CD4-positive, CD25-positive, alpha-beta regulatory T cell (primary cell): ENCODE measurements around the gene RAP2B. TPM values are rescaled to one million over a fixed set of nuclear protein-coding genes. Genes with fewer than 3 reads are reported as not detected.
"Not testable (repeated sequence)": the region's sequence is repeated elsewhere in the genome, so short reads cannot be mapped to it uniquely, and the experiment has no call there.

ENCODE experiments used
- ATAC-seq, 2 donors: fragments of 150-1000 bp; cut with Tn5 transposase; one replicate each; pipeline ENCODE4 v1.10.0; 2021; ENCODE audit warnings: low read depth in 2 of 2, moderate number of reproducible peaks in 2 of 2, moderate library complexity in 1 of 2
- DNase-seq, 3 donors: peaks; one replicate each; pipeline versions ENCODE4 v3.0.0 to v3.0.0-alpha.2; 2012 to 2022; ENCODE audit warnings: mixed read lengths in 1 of 3
- H3K27ac ChIP-seq: one replicate; pipeline ENCODE4 v1.7.0; 2013; ENCODE audit warnings: mild to moderate bottlenecking, low read length; ENCODE audit not compliant: insufficient read depth, poor library complexity, severe bottlenecking
- H3K27me3 ChIP-seq: one replicate; pipeline ENCODE4 v1.7.0; 2013; ENCODE audit warnings: low read length; ENCODE audit not compliant: control insufficient read depth, insufficient read depth
- H3K36me3 ChIP-seq: one replicate; pipeline ENCODE4 v1.7.0; 2013; ENCODE audit warnings: mild to moderate bottlenecking, low read length, moderate library complexity; ENCODE audit not compliant: control insufficient read depth, insufficient read depth
- H3K4me1 ChIP-seq: 2 replicates; pipeline ENCODE4 v1.7.0; 2013; ENCODE audit warnings: mild to moderate bottlenecking, low read length; ENCODE audit not compliant: insufficient read depth, control insufficient read depth, poor library complexity, severe bottlenecking
- H3K4me3 ChIP-seq: one replicate; pipeline ENCODE4 v1.7.0; 2013; ENCODE audit warnings: low read depth, mild to moderate bottlenecking, low read length, moderate library complexity
- H3K9me3 ChIP-seq, 2 experiments: 1 replicate in 1 of 2; 2 replicates in 1 of 2; pipeline ENCODE4 v1.7.0; 2013; ENCODE audit warnings: low read length in 2 of 2, mild to moderate bottlenecking in 1 of 2, moderate library complexity in 1 of 2; ENCODE audit not compliant: control insufficient read depth in 2 of 2
- H3K27ac Mint-ChIP-seq, 3 donors: one replicate each; pipeline ENCODE4 v1.8.0; 2020 to 2022; ENCODE audit warnings: mild to moderate bottlenecking in 3 of 3, mixed read lengths in 3 of 3, moderate library complexity in 2 of 3
- H3K27me3 Mint-ChIP-seq: one replicate; pipeline ENCODE4 v1.8.0; 2022; ENCODE audit warnings: mild to moderate bottlenecking, mixed read lengths
- H3K36me3 Mint-ChIP-seq: one replicate; pipeline ENCODE4 v1.8.0; 2020; ENCODE audit warnings: mixed read lengths
- H3K4me1 Mint-ChIP-seq, 4 donors: one replicate each; pipeline ENCODE4 v1.8.0; 2020 to 2022; ENCODE audit warnings: mixed read lengths in 4 of 4, mild to moderate bottlenecking in 1 of 4
- H3K4me3 Mint-ChIP-seq, 4 donors: one replicate each; pipeline ENCODE4 v1.8.0; 2020 to 2022; ENCODE audit warnings: mild to moderate bottlenecking in 4 of 4, mixed read lengths in 4 of 4, moderate library complexity in 3 of 4
- H3K9me3 Mint-ChIP-seq, 7 donors: one replicate each; pipeline ENCODE4 v1.8.0; 2020 to 2022; ENCODE audit warnings: mixed read lengths in 7 of 7, mild to moderate bottlenecking in 3 of 7, moderate library complexity in 2 of 7
- polyA plus RNA-seq, 4 donors: library from polyadenylated mRNA; unstranded; fragments of 300-500 nt; fragmentation: Illumina TruSeq; gene quantifications; one replicate each; pipeline ENCODE4 v1.2.3, GENCODE V29; 2021
- total RNA-seq: library from RNA; stranded (reverse); gene quantifications from one replicate; pipeline ENCODE4 v1.2.3, GENCODE V29; 2022

The RAP2B gene
- total and polyA plus RNA-seq, 5 donors from 2014 or later: 17.3 to 19.9 (median 18.8) TPM

DNA sequence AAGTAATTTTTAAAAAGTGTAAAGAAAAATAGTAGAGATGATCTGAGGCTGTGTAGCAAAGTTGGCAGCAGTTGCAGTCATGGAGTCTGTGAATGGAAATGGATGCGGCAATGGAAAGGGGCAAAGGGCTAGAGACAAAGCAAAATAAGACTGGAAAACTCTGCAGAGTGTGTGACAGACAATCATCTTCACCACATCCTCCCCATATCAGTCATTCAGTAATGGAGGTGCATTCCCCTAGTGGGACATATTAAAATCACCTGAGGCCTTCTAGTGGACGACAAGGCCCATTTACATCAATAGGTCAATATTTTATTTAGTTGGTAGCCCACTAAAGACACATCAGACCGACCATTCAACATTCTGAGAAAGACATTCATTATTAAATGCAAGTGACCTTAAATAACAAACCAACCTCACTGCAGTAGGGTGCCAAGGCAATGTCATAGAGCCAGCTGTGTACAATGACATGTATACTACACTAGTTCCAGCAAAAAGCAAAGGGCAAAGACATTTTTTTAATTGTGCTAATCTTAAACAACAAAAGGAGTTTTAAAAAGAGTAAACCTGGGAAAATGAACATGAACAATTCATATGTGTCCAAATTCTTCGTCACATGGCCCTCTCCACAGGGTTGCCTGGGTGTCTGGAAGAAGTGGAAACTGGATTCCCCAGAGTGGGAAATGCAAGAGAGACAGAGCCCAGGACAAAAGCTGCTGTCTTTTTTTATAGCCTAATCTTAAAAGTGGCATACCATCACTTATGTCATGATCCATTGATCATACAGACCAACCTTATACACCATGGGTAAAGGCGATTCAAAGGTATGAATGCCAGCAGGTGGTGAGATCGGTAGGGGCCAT is 15.6 kb upstream of the RAP2B start:
- H3K9me3 Mint-ChIP-seq: peaks cover 0 to 2% (median 0%) of the 10 kb centered on the region in 7 donors
- H3K27me3 ChIP-seq: no peaks in the 10 kb centered on the region
- no peak overlapping the region for H3K4me3 Mint-ChIP-seq
- no peak overlapping the region for H3K27ac Mint-ChIP-seq
- no peak overlapping the region for H3K27ac ChIP-seq
- H3K36me3 Mint-ChIP-seq: no peaks in the 10 kb centered on the region
- DNase-seq (no peak), ATAC-seq (no peak)
- H3K4me1 Mint-ChIP-seq: peaks cover 2 to 11% (median 3%) of the 10 kb centered on the region in 4 donors
- H3K4me1 ChIP-seq: no peaks in the 10 kb centered on the region
- H3K4me3 ChIP-seq: no peak overlapping the region
- no peaks in the 10 kb centered on the region for H3K27me3 Mint-ChIP-seq
- H3K36me3 ChIP-seq: no peaks in the 10 kb centered on the region
- H3K9me3 ChIP-seq: no peaks in the 10 kb centered on the region

DNA sequence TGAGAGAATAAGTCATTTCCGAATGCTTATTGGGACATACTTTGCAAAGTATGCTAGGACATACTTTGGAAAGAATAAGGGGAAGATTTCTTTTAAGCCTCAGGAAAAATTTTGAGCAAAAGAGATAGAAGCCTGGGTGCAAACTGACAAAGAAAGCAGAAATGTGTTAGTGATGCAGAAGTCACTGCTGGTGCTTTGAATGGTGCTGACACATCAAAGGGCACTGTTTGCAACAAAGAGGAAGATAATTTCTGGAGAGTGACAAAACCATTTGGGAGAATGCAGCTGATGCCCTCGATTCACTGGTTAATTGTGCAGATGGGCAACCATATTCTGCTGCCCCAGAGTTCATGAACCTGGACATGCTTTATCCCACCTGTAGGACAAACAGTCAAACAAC is 11.0 kb upstream of the RAP2B start:
- ATAC-seq (no peak), DNase-seq (no peak)
- no peaks in the 10 kb centered on the region for H3K27me3 ChIP-seq
- H3K4me3 ChIP-seq: no peak overlapping the region
- Mint-ChIP-seq H3K27me3 (no peaks in the 10 kb centered on the region), H3K4me3 (no peak overlapping the region), H3K27ac (no peak overlapping the region), H3K4me1 (no peaks in the 10 kb centered on the region), H3K36me3 (no peaks in the 10 kb centered on the region), H3K9me3 (peaks cover 0 to 2% (median 0%) of the 10 kb centered on the region in 7 donors)
- H3K27ac ChIP-seq: no peak overlapping the region
- no peaks in the 10 kb centered on the region for H3K4me1 ChIP-seq
- no peaks in the 10 kb centered on the region for H3K9me3 ChIP-seq
- H3K36me3 ChIP-seq: no peaks in the 10 kb centered on the region

DNA sequence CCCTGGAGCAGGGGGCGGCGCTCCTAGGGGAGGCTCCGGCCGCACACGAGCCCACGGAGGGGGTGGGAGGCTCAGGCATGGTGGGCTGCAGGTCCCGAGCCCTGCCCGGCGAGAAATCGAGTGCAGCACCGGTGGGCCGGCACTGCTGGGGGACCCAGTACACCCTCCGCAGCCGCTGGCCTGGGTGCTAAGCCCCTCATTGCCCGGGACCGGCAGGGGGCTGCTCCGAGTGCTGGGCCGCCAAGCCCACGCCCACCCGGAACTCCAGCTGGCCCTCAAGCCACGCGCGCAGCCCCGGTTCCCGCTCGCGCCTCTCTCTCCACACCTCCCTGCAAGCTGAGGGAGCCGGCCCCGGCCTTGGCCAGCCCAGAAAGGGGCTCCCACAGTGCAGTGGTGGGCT is 6.2 kb upstream of the RAP2B start:
- H3K27me3 Mint-ChIP-seq, H3K9me3 ChIP-seq, H3K4me3 ChIP-seq, H3K36me3 Mint-ChIP-seq, H3K27ac Mint-ChIP-seq, H3K4me1 ChIP-seq, ATAC-seq, H3K4me3 Mint-ChIP-seq, H3K36me3 ChIP-seq, H3K27ac ChIP-seq, H3K27me3 ChIP-seq, H3K9me3 Mint-ChIP-seq, DNase-seq: not testable (repeated sequence)
- H3K4me1 Mint-ChIP-seq: peaks cover 0 to 11% (median under 1%) of the 10 kb centered on the region in 4 donors

DNA sequence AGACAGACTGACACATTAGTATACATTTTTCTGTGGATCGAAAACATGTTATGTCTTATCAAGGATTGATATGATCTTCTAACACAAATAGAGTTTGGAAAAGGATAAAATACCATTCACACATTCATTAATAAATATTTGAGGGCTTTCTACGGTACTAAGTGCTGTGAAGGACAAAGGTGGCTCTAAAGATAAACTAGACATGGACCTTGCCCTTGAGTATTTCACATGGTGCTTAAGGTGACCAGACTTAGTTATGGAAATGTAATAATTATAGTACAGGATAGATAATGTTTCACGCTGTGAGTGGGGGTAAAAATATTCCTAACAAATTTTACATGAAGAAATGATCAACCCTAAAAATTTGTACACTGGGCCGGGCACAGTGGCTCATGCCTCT is 3.8 kb upstream of the RAP2B start:
- no peak for ATAC-seq
- no peaks in the 10 kb centered on the region for H3K36me3 ChIP-seq

DNA sequence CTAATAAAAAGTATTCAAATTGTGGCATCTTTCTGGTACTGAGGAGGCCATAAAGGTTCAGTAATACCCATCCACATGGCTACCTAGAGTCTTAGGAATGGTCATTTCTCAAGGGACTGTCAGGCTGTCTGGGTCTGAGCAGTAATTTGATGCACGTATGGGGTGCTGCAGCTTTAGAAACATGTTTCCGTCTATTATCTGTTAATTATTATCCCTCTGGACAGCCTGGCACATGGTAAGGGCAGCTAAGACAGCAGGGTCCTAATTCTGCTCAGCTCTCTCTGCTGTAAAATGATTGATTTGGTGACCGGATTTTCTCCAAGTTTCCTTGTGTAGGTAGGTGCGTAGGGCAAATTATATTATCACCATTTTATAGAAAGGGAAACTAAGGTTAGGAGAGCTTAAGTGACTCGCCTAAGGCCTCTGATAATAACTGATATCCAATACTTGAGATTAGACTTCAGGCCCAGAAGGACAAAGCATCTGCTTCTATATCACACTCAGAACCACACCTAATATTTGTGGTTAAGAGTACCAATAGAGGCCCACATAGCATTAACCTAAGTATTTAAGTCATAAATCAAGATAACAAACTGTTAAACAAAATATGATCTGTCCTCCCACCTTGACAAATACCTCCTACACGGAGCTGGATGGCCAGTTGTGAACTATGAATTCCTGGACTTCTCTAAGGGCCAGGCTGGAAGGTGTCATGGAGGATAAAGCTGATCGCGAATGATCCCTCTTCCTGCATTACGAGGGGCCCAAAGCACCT is 2.9 kb upstream of the RAP2B start:
- peaks cover 22% of the 10 kb centered on the region for H3K4me1 ChIP-seq
- Mint-ChIP-seq H3K9me3 (peaks cover 0 to 1% (median 0%) of the 10 kb centered on the region in 7 donors), H3K27ac (no peak overlapping the region), H3K4me3 (peak overlapping the region; percentile 75 to 100 (median 97)), H3K4me1 (peaks cover 0 to 20% (median 9%) of the 10 kb centered on the region in 4 donors), H3K27me3 (peaks cover 5% of the 10 kb centered on the region), H3K36me3 (no peaks in the 10 kb centered on the region)
- H3K36me3 ChIP-seq: no peaks in the 10 kb centered on the region
- H3K9me3 ChIP-seq: no peaks in the 10 kb centered on the region
- no peak overlapping the region for H3K27ac ChIP-seq
- H3K27me3 ChIP-seq: no peaks in the 10 kb centered on the region
- no peak for ATAC-seq
- no peak for DNase-seq
- H3K4me3 ChIP-seq: no peak overlapping the region

More for the DNA sequence above, 3.8 kb upstream of the RAP2B start:
- no peak overlapping the region for H3K4me3 ChIP-seq
- no peaks in the 10 kb centered on the region for H3K27me3 ChIP-seq
- no peak overlapping the region for H3K27ac ChIP-seq
- Mint-ChIP-seq H3K27ac (no peak overlapping the region), H3K4me3 (peak overlapping the region in 1 of 4 donors; percentile 27), H3K36me3 (no peaks in the 10 kb centered on the region), H3K27me3 (peaks cover 4% of the 10 kb centered on the region), H3K4me1 (peaks cover 0 to 13% (median 2%) of the 10 kb centered on the region in 4 donors), H3K9me3 (no peaks in the 10 kb centered on the region)
- no peaks in the 10 kb centered on the region for H3K9me3 ChIP-seq
- peaks cover 12% of the 10 kb centered on the region for H3K4me1 ChIP-seq
- DNase-seq: no peak

DNA sequence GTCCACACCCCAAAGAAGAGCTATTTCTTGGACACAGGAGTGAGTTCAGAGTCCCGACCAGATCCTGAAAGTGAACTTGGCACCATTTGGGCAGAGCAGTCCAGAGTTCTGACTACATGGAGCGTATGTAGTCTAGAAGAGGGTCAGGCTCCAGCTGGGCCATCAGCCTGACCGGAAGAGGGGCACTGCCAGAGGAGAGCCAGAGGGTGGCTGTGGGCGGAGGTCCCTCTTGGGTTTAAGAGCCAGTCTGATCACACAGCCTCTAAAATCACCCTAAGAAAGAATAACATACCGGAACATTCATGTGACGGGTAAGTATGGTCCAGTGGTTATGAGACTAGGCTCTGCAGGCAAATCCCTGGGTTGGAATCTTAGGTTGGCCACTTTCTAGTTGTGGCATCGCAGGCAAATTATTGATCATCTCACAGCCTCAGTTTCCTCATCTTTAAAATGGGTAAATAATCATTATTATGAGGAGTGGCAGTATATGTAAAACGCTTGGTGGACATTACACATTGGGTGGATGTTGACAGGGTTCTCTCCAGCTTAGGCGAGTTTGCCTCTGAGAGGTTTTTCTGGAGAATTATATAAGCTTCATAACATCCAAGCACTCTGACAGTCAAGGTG is 2.1 kb upstream of the RAP2B start:
- Mint-ChIP-seq H3K9me3 (peaks cover 0 to 1% (median 0%) of the 10 kb centered on the region in 7 donors), H3K4me3 (peak overlapping the region; percentile 94 to 100 (median 98)), H3K27me3 (peaks cover 5% of the 10 kb centered on the region), H3K36me3 (peaks cover 2% of the 10 kb centered on the region), H3K4me1 (peaks cover 1 to 28% (median 16%) of the 10 kb centered on the region in 4 donors), H3K27ac (peak overlapping the region; percentile 92 to 96 (median 94))
- H3K4me1 ChIP-seq: peaks cover 29% of the 10 kb centered on the region
- peaks cover 2% of the 10 kb centered on the region for H3K36me3 ChIP-seq
- DNase-seq (no peak), ATAC-seq (no peak)
- no peaks in the 10 kb centered on the region for H3K9me3 ChIP-seq
- H3K4me3 ChIP-seq: peak overlapping the region; percentile 97
- no peaks in the 10 kb centered on the region for H3K27me3 ChIP-seq
- peak overlapping the region; percentile 76 for H3K27ac ChIP-seq

DNA sequence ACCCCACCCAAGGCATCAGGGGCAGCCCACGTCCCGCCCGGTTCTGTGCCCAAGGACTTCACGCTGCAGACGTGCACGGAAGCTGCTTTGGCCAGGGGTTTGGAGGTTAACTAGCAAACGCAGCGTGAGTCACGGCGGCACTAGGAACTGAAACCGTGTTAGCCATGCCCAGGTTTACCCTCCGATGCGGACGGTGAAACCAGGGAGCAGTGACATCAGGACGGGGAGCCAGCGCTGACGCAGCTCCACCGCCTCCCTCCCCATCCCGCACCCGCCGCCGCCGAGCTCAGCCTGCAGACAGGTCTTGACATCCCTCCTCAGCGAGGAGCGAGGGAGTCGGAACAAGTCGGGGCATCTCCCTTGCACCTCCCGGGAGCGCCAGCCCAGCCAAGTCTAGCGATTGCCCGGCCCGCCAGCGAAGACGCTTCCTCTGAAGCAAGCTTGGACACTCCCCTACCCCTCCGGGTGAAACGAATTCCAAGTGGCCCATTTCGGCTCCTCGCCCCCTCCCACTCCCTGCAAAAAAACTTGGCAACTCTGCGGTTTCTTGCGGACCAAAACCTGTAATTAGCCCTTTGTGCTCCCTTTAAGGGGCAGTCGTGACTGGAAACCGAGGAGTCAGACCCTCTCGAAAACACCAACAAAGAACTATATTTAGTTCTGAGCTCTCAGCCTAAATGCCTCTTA is 1.4 kb upstream of the RAP2B start:
- Histone ChIP-seq H3K36me3 (peaks cover 2% of the 10 kb centered on the region), H3K27ac (peak overlapping the region; percentile 76), H3K9me3 (no peaks in the 10 kb centered on the region), H3K4me3 (peak overlapping the region; percentile 97), H3K27me3 (no peaks in the 10 kb centered on the region), H3K4me1 (peaks cover 36% of the 10 kb centered on the region)
- Mint-ChIP-seq H3K27me3 (peaks cover 5% of the 10 kb centered on the region), H3K27ac (peak overlapping the region; percentile 92 to 96 (median 94)), H3K4me1 (peaks cover 8 to 35% (median 23%) of the 10 kb centered on the region in 4 donors), H3K4me3 (peak overlapping the region; percentile 94 to 100 (median 98)), H3K36me3 (peaks cover 5% of the 10 kb centered on the region), H3K9me3 (peaks cover 0 to 1% (median 0%) of the 10 kb centered on the region in 7 donors)
- DNase-seq (peak; percentile 49 to 87 (median 61)), ATAC-seq (peak; percentile 6 to 12)
